GM19025 (cell line): ENCODE results near the gene AMHR2.
"Not testable (repeated sequence)": the region's sequence is repeated elsewhere in the genome, so short reads cannot be mapped to it uniquely, and the experiment has no call there.

Experiments used
- ATAC-seq: cut with Tn5 transposase; IDR thresholded peaks from one replicate; pipeline ENCODE4 v1.9.1; 2021; ENCODE audit warnings: mild to moderate bottlenecking, low read depth, moderate library complexity; ENCODE audit not compliant: unreplicated experiment

AMHR2 gene

GRCh38 chr12:53414756-53415417 lies 8.8 kb upstream of the AMHR2 start:
- ATAC-seq = no peak

DNA sequence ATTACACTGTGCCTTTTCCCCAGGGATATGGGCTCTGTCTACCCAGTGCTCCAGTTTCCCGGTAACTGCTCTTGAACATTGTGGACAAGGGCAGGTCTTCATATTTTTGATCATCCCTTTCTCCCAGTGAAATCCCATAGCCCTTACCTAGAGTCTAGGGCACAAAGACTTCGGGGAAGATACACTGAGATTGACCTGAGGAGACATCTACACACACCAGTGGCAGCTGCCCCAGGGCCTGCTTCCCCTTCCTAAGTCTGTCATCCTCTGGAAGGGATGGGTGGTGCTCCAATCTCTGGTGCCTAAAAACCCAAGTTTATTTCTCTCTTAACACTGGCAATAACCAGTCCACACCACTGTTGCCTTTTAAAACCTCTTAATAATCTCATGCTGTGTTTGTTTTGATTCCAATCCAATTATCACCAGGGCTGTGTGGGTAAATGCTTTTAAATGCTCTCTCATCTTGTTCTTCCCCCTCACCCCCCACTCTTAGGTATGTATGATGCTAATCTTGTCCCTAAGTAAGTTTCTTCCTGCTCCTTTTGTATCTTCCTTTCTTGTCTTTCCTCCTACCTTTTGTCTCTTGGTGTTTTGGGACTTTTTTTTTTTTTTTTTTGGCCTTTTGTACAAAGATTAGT lies 7.8 kb upstream of the AMHR2 start:
- ATAC-seq = not testable (repeated sequence)

- not testable (repeated sequence) for ATAC-seq
These were observed 6.3 kb upstream of the AMHR2 start for GRCh38 chr12:53417291-53417816.

- no peak for ATAC-seq
These were observed 5.4 kb upstream of the AMHR2 start for GRCh38 chr12:53418221-53418620.

DNA sequence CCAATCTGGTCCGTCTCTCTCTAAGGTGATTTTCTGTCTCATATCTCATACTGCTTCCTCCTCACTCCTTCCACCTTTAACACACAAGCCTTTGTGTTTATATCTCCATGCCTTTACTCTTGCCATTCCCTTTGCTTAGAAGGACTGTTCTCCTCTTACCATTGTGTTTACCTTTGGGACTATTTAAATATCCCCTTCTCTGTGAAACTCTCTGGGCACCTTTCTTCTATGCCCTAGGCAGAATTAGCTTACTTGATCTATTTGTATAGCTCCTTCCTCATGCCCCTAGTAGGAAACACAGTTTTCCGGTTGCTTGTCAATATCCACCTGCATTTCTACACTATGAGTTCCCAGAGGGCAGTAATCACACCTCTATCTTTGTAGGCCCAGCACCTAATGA lies 3.9 kb upstream of the AMHR2 start:
- no peak for ATAC-seq

GRCh38 chr12:53422247-53422646 lies 1.4 kb upstream of the AMHR2 start:
- not testable (repeated sequence) for ATAC-seq

DNA sequence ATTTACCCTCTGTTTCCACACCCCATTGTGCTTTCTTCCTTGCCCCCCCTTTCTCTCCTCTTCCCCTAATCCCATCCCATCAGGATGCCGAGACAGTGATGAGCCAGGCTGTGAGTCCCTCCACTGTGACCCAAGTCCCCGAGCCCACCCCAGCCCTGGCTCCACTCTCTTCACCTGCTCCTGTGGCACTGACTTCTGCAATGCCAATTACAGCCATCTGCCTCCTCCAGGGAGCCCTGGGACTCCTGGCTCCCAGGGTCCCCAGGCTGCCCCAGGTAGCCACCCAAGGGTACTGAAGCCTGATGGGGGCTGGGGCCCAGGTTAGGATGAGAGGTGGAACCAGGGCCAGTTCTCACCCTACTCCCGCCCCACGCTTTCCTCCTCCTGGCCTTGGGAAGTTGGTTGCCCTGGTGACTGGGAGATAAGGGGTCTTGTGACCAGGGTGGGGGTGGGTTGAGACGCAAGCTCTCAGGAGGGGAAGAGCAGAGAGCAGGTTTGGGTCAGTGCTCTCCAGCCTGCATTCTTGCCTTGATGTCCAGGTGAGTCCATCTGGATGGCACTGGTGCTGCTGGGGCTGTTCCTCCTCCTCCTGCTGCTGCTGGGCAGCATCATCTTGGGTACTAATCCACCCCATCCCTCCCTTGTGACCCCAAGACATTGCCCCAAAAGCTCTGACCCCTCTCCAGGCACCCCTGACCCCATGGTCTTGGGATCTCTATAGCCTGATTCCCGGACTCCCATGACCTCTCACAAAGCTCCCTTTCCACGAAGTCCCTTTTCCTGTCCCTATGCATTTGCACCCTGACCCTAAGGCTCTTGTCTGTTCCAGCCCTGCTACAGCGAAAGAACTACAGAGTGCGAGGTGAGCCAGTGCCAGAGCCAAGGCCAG lies 1.2 kb downstream of the AMHR2 start:
- no peak for ATAC-seq

GRCh38 chr12:53425515-53426150 lies 2.0 kb downstream of the AMHR2 start:
- ATAC-seq = no peak

- no peak for ATAC-seq
These were observed 4.4 kb downstream of the AMHR2 start for GRCh38 chr12:53427905-53428594.

DNA sequence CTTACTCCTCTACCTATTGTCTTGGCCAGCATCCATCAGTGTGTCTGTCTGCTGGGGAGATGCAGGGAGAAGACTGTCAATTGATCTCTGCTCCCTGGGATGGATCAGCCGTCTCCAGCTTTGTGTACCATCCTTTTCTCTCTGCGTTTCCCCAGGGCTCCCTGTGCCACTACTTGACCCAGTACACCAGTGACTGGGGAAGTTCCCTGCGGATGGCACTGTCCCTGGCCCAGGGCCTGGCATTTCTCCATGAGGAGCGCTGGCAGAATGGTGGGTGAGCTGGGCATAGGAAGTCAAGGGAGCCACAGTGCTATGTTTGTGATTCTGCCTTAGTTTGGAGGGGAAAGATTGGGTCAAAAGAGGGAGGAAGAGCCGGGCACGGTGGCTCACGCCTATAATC lies 5.1 kb downstream of the AMHR2 start:
- no peak for ATAC-seq

- no peak for ATAC-seq
These were observed 6.5 kb downstream of the AMHR2 start for GRCh38 chr12:53430116-53430515.

DNA sequence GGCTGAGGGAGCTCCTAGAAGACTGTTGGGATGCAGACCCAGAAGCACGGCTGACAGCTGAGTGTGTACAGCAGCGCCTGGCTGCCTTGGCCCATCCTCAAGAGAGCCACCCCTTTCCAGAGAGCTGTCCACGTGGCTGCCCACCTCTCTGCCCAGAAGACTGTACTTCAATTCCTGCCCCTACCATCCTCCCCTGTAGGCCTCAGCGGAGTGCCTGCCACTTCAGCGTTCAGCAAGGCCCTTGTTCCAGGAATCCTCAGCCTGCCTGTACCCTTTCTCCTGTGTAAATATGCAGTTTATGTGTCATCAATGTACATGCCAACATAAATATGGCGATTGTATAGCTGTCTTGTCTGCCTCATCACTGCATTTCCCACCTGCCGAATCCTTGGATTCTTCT lies 7.5 kb downstream of the AMHR2 start:
- ATAC-seq = no peak

- not testable (repeated sequence) for ATAC-seq
These were observed 11.7 kb downstream of the AMHR2 start for GRCh38 chr12:53435326-53435725.

GRCh38 chr12:53439582-53439981 lies 15.9 kb downstream of the AMHR2 start:
- ATAC-seq = not testable (repeated sequence)

GRCh38 chr12:53441040-53441833 lies 17.6 kb downstream of the AMHR2 start, which contains the start of gene PRR13:
Gene PRR13 (plus strand): TSS chr12:53441734. CDS start chr12:53442715, 981 bp downstream.
- ATAC-seq = peak; percentile 99

- no peak for ATAC-seq
These were observed 20.3 kb downstream of the AMHR2 start for GRCh38 chr12:53443955-53444354.

GRCh38 chr12:53444593-53445325 lies 21.1 kb downstream of the AMHR2 start:
- ATAC-seq = not testable (repeated sequence)

- ATAC-seq = no peak
These were observed 27.3 kb downstream of the AMHR2 start for GRCh38 chr12:53450936-53451335.
